A172 (cell line): ENCODE data around the gene MT3. TPM values are rescaled to one million over a fixed set of nuclear protein-coding genes. Genes with fewer than 3 reads are reported as not detected.

Source experiments
- DNase-seq: peaks from one replicate; pipeline ENCODE4 v3.0.0-alpha.2; 2015; ENCODE audit warnings: low spot score
- total RNA-seq: library from RNA; depleted of rRNA; stranded (reverse); fragments of >200 nt; shearing (Covaris generic); gene quantifications from 2 replicates; pipeline ENCODE4 v1.2.3, GENCODE V29; 2014; rRNA removed

MT3 gene
- total RNA-seq, result not detected in 2 replicates

GRCh38 chr16:56589141-56590039 is at the start of gene MT3:
Gene MT3, plus strand, starts transcription at chr16:56589528. Its CDS starts 63 bp downstream, at chr16:56589591.
- DNase-seq, result no peak

- no peak for DNase-seq
Measured at GRCh38 chr16:56539656-56540055, 49.7 kb upstream of the MT3 start.

- DNase-seq, result no peak
Measured at GRCh38 chr16:56542039-56542438, 47.3 kb upstream of the MT3 start.

- peak; percentile 83 for DNase-seq
Measured at GRCh38 chr16:56547120-56547948, 42.0 kb upstream of the MT3 start.

- DNase-seq, result peak; percentile 27
Measured at GRCh38 chr16:56547949-56548567, 41.3 kb upstream of the MT3 start.

- DNase-seq, result no peak
Measured at GRCh38 chr16:56549161-56549560, 40.2 kb upstream of the MT3 start.

- DNase-seq, result no peak
Measured at GRCh38 chr16:56549744-56550385, 39.5 kb upstream of the MT3 start.

- no peak for DNase-seq
Measured at GRCh38 chr16:56551796-56552738, 37.3 kb upstream of the MT3 start.

GRCh38 chr16:56554441-56554840 is 34.9 kb upstream of the MT3 start:
- no peak for DNase-seq

- peak; percentile 97 for DNase-seq
Measured at GRCh38 chr16:56558024-56558747, 31.1 kb upstream of the MT3 start.

GRCh38 chr16:56559109-56559508 is 30.2 kb upstream of the MT3 start:
- DNase-seq, result no peak

- no peak for DNase-seq
Measured at GRCh38 chr16:56560447-56560846, 28.9 kb upstream of the MT3 start.

GRCh38 chr16:56561126-56561525 is 28.2 kb upstream of the MT3 start:
- no peak for DNase-seq

- DNase-seq, result no peak
Measured at GRCh38 chr16:56564793-56565477, 24.4 kb upstream of the MT3 start, which contains the start of gene MT4. Gene MT4, plus strand, starts transcription at chr16:56565073. Its CDS starts 56 bp downstream, at chr16:56565129.

- no peak for DNase-seq
Measured at GRCh38 chr16:56569971-56570370, 19.4 kb upstream of the MT3 start.

GRCh38 chr16:56571525-56571924 is 17.8 kb upstream of the MT3 start:
- DNase-seq, result no peak

- no peak for DNase-seq
Measured at GRCh38 chr16:56574625-56575024, 14.7 kb upstream of the MT3 start.

GRCh38 chr16:56576585-56577299 is 12.6 kb upstream of the MT3 start:
- DNase-seq, result peak; percentile 67

GRCh38 chr16:56577300-56577625 is 12.1 kb upstream of the MT3 start:
- no peak for DNase-seq
